ENCODE data around the gene CD101. TPM values are rescaled to one million over a fixed set of nuclear protein-coding genes. Genes with fewer than 3 reads are reported as not detected.

The CD101 gene
- total RNA-seq, 3 donors from 2014 or later (not counting 1 experiment from before 2014, with no cell fraction given) = 0.82 to 3.1 (median 2.5) TPM

DNA sequence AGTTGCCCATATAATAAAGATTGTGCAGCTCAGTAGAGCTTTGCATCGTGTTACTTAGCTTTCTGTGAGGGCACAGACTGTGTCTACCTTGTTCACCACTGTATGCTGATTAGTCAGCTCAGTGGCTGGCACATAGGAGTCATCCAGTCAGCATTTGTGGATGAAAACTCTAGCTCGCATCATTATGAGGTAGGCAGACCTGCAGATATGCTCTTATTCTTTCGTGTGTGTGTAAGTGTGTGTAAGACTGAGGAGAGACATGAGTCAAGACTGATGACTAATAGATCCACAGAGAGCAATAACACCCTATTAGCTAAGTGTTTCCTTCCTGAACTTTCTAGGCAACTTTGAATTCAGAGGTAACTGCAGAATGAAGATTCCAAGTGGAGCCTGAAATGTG is 75.7 kb downstream of the CD101 start:
- no peak overlapping the region for H3K4me3 Mint-ChIP-seq
- H3K4me3 ChIP-seq (ENCODE audit: low read length) = no peak overlapping the region
- H3K27ac ChIP-seq (ENCODE audit: low read length) = no peak overlapping the region
- no peak overlapping the region for H3K27ac Mint-ChIP-seq
- intact Hi-C loops (cut with micrococcal nuclease) = no loop called here
- H3K4me1 Mint-ChIP-seq = no peaks in the 10 kb centered on the region
- no peak for DNase-seq
- 49% methylated on average over 3 of the region's 3 CpGs for WGBS (ENCODE audit: insufficient coverage)
- H3K36me3 ChIP-seq (ENCODE audit: control insufficient read depth, insufficient read depth, low read length) = peaks cover 53% of the 10 kb centered on the region
- TF ChIP-seq, protein P1, sequence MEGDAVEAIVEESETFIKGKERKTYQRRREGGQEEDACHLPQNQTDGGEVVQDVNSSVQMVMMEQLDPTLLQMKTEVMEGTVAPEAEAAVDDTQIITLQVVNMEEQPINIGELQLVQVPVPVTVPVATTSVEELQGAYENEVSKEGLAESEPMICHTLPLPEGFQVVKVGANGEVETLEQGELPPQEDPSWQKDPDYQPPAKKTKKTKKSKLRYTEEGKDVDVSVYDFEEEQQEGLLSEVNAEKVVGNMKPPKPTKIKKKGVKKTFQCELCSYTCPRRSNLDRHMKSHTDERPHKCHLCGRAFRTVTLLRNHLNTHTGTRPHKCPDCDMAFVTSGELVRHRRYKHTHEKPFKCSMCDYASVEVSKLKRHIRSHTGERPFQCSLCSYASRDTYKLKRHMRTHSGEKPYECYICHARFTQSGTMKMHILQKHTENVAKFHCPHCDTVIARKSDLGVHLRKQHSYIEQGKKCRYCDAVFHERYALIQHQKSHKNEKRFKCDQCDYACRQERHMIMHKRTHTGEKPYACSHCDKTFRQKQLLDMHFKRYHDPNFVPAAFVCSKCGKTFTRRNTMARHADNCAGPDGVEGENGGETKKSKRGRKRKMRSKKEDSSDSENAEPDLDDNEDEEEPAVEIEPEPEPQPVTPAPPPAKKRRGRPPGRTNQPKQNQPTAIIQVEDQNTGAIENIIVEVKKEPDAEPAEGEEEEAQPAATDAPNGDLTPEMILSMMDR (IDR thresholded peaks at IDR 0.05) = no peak
- H3K27me3 Mint-ChIP-seq (ENCODE audit: low read depth in 2 of 2) = no peaks in the 10 kb centered on the region
- H3K36me3 Mint-ChIP-seq = peaks cover 15% of the 10 kb centered on the region
- no peaks in the 10 kb centered on the region for H3K27me3 ChIP-seq (ENCODE audit: control insufficient read depth, insufficient read depth, low read length)
- no peak for ATAC-seq
- H3K9me3 ChIP-seq (ENCODE audit: control insufficient read depth, insufficient read depth, low read length) = no peaks in the 10 kb centered on the region
- no peaks in the 10 kb centered on the region for H3K9me3 Mint-ChIP-seq
- no peaks in the 10 kb centered on the region for H3K4me1 ChIP-seq (ENCODE audit: control insufficient read depth, insufficient read depth, low read length)

DNA sequence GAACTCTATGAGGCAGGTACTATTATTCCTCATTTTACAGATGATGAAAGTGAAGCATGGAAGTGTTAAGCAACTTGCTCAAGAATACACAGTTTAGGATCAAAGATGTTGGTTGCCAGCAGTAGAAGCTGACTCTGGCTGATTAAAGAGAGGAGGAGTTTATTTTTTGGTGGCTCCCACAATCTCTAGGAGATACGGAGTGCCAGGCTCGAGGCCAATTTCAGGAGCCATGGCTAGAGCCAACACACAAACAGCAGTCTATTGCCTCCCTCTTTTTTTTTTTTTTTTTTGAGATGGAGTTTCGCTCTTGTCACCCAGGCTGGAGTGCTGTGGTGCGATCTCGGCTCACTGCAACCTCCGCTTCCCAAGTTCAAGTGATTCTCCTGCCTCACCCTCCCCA is 78.2 kb downstream of the CD101 start:
- H3K4me3 ChIP-seq (ENCODE audit: low read length) = no peak overlapping the region
- H3K4me1 Mint-ChIP-seq = no peaks in the 10 kb centered on the region
- H3K27ac Mint-ChIP-seq = no peak overlapping the region
- no peaks in the 10 kb centered on the region for H3K9me3 Mint-ChIP-seq
- no peaks in the 10 kb centered on the region for H3K27me3 Mint-ChIP-seq (ENCODE audit: low read depth in 2 of 2)
- WGBS (ENCODE audit: insufficient coverage) = 100% methylated on average over 4 of the region's 6 CpGs
- ATAC-seq (no peak), DNase-seq (no peak)
- intact Hi-C loops (cut with micrococcal nuclease) = no loop called here
- H3K36me3 Mint-ChIP-seq = peaks cover 12% of the 10 kb centered on the region
- TF ChIP-seq, protein P1 (IDR thresholded peaks at IDR 0.05) = no peak
- H3K4me3 Mint-ChIP-seq = no peak overlapping the region
- H3K36me3 ChIP-seq (ENCODE audit: control insufficient read depth, insufficient read depth, low read length) = peaks cover 64% of the 10 kb centered on the region
- H3K27me3 ChIP-seq (ENCODE audit: control insufficient read depth, insufficient read depth, low read length) = no peaks in the 10 kb centered on the region
- H3K27ac ChIP-seq (ENCODE audit: low read length) = no peak overlapping the region
- no peaks in the 10 kb centered on the region for H3K9me3 ChIP-seq (ENCODE audit: control insufficient read depth, insufficient read depth, low read length)
- no peaks in the 10 kb centered on the region for H3K4me1 ChIP-seq (ENCODE audit: control insufficient read depth, insufficient read depth, low read length)

DNA sequence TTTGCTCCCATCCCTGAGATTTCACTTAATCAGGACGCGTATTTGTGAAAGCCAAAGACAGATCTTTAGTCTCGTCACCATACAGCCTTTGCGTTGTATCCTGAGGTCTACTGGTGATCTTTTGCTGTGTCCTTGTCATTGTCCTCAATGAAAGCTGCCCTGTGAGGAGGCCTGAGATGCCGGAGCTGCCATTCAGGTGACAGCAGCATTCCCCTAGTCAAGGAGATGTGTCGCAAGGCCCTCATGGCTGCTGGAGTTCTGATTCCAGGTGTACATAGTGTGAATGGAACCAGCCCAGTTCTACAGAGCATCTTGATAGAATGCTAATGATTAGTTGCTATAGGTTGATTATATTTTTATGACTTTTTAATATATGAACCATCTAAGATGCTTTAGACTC is 82.7 kb downstream of the CD101 start:
- Histone ChIP-seq H3K27ac (ENCODE audit: low read length) (no peak overlapping the region), H3K27me3 (ENCODE audit: control insufficient read depth, insufficient read depth, low read length) (no peaks in the 10 kb centered on the region), H3K4me1 (ENCODE audit: control insufficient read depth, insufficient read depth, low read length) (no peaks in the 10 kb centered on the region), H3K36me3 (ENCODE audit: control insufficient read depth, insufficient read depth, low read length) (peaks cover 38% of the 10 kb centered on the region), H3K9me3 (ENCODE audit: control insufficient read depth, insufficient read depth, low read length) (no peaks in the 10 kb centered on the region), H3K4me3 (ENCODE audit: low read length) (no peak overlapping the region)
- Mint-ChIP-seq H3K4me3 (no peak overlapping the region), H3K9me3 (no peaks in the 10 kb centered on the region), H3K27me3 (ENCODE audit: low read depth in 2 of 2) (no peaks in the 10 kb centered on the region), H3K4me1 (no peaks in the 10 kb centered on the region), H3K36me3 (peaks cover 8% of the 10 kb centered on the region), H3K27ac (no peak overlapping the region)
- DNase-seq (no peak), ATAC-seq (no peak)
- TF ChIP-seq, protein P1 (IDR thresholded peaks at IDR 0.05) = no peak
- intact Hi-C loops (cut with micrococcal nuclease) = no loop called here
- WGBS (ENCODE audit: insufficient coverage) = 83% methylated on average over 6 of the region's 6 CpGs

Other genes starting within 250 kb of the CD101 start
- gene CD2, start 247.3 kb upstream of the CD101 start, total RNA-seq = 10 to 100 TPM; 30.4 to 93.4 (median 60.8) TPM
- 1 to 10 TPM in 1 of 3 donors, under 1 TPM in 2; 0.71 to 1.4 (median 0.79) TPM for gene PTGFRN, start 91.8 kb upstream of the CD101 start, total RNA-seq
- gene TTF2, start 58.6 kb downstream of the CD101 start, total RNA-seq = 10 to 100 TPM; 17.9 to 24.7 (median 23.9) TPM
- gene TRIM45, start 120.0 kb downstream of the CD101 start, total RNA-seq = 1 to 10 TPM in 1 of 3 donors, under 1 TPM in 2; 0.33 to 1.2 (median 0.77) TPM
- not detected for gene VTCN1, start 209.2 kb downstream of the CD101 start, total RNA-seq